Measurements from ENCODE around the gene LCN12. TPM values are rescaled to one million over a fixed set of nuclear protein-coding genes. Genes with fewer than 3 reads are reported as not detected.
A peak's percentile ranks its signal among the peaks of the same experiment; 100 is the strongest.

The LCN12 gene
- total and polyA plus RNA-seq, 7 donors: 0.06 to 1.5 (median 0.27) TPM; not detected in 1

DNA sequence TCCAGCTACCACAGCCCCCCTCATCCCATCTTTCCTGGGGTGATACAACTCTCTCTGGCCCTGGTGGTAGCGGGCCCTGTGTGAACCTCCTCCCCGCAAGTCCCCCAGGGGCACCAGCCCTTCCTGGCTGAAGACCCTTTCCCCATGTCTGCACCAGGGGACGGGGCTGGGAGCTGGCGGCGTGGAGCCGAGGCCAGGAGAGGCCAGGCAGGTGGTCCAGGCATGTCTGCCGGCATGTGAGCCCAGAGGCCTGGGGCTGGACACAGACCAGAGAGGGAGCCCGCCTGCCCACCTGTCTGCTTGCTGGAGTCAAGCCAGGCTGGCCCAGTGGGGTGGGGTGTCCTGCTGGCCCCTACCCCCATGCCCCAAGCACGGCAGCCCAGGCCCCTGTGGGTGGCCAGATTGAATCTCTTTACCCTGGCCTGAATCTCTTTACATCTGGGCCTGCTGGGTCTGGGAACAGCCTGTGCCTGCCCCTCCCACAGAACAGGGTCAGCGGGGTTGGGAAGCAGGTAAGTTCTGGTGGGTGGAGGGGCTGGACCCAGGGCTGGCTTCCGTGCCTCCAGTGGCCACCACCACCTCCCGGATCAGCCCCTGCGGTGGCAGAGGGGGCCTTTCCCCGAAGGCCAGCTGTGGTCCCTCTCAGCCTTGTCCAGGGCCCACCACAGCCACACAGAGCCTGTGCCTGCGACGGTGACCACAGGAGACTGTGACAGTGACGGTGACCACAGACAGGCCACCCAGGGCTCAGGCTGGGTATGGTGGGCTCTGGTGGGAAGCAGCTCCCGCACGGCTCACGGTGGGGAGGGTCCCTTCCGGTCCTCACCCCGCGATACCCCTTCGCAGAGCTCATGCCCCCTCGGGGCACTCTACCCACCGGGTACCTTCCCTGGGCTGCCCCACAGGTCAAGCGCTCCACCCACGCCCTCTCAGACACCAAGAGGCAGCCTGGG is 7.1 kb downstream of the LCN12 start:
- Histone ChIP-seq H3K36me3 (ENCODE audit: insufficient read depth in 1 of 2, low read depth in 1 of 2) (no peaks in the 10 kb centered on the region), H3K27ac (no peak overlapping the region), H3K27me3 (ENCODE audit: insufficient read depth in 3 of 3, low read length in 2 of 3) (peaks cover 0 to 5% (median 0%) of the 10 kb centered on the region in 3 donors), H3K9me3 (no peaks in the 10 kb centered on the region), H3K4me1 (no peaks in the 10 kb centered on the region), H3K4me3 (no peak overlapping the region)
- intact Hi-C loops (cut with DNase I): no loop called here
- 84 to 89% (median 84%) methylated on average over 28 of the region's 28 CpGs for WGBS, 3 donors
- DNase-seq (no peak), ATAC-seq (no peak)
- TF ChIP-seq CTCF (IDR thresholded peaks at IDR 0.05): no peak

- no peaks in the 10 kb centered on the region for H3K4me1 ChIP-seq
- no peaks in the 10 kb centered on the region for H3K36me3 ChIP-seq (ENCODE audit: insufficient read depth in 1 of 2, low read depth in 1 of 2)
- DNase-seq (no peak), ATAC-seq (no peak)
- no peak overlapping the region for H3K27ac ChIP-seq
- TF ChIP-seq CTCF (IDR thresholded peaks at IDR 0.05): no peak
- 76 to 84% (median 80%) methylated on average over 19 of the region's 19 CpGs for WGBS, 3 donors
- H3K27me3 ChIP-seq (ENCODE audit: insufficient read depth in 3 of 3, low read length in 2 of 3): peaks cover 0 to 5% (median 0%) of the 10 kb centered on the region in 3 donors
- no peak overlapping the region for H3K4me3 ChIP-seq
- intact Hi-C loops (cut with DNase I): no loop called here
- no peaks in the 10 kb centered on the region for H3K9me3 ChIP-seq
Measured at GRCh38 chr9:136960212-136960937, 8.3 kb downstream of the LCN12 start.

DNA sequence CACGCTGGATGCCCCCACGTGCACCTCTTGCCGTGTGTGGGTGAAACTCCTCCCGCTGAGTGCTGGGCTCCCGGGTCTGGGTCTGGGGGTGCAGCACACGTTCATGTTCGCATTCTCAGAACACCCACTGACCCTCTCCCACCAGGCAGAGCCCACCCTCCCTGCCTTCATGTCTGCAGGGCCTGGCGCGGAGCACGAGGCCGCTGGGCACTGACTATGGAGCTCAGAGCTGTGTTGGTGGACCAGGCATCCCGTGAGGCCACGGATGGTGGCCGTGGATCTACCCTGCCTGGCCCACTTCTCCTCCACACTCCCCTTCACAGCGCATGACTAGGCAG is 8.8 kb downstream of the LCN12 start:
- ATAC-seq (peak in 1 of 4 donors; percentile 9), DNase-seq (no peak)
- no peak for TF ChIP-seq CTCF (IDR thresholded peaks at IDR 0.05)
- 72 to 85% (median 73%) methylated on average over 13 to 15 of the region's 15 CpGs for WGBS, 3 donors
- Histone ChIP-seq H3K27me3 (ENCODE audit: insufficient read depth in 3 of 3, low read length in 2 of 3) (peaks cover 0 to 5% (median 2%) of the 10 kb centered on the region in 3 donors), H3K4me3 (no peak overlapping the region), H3K4me1 (no peaks in the 10 kb centered on the region), H3K27ac (no peak overlapping the region), H3K36me3 (ENCODE audit: insufficient read depth in 1 of 2, low read depth in 1 of 2) (no peaks in the 10 kb centered on the region), H3K9me3 (no peaks in the 10 kb centered on the region)
- intact Hi-C loops (cut with DNase I): no loop called here

- 42 to 60% (median 52%) methylated on average over 20 to 23 of the region's 23 CpGs for WGBS, 3 donors
- Histone ChIP-seq H3K27ac (no peak overlapping the region), H3K4me3 (no peak overlapping the region), H3K27me3 (ENCODE audit: insufficient read depth in 3 of 3, low read length in 2 of 3) (peaks cover 0 to 5% (median 4%) of the 10 kb centered on the region in 3 donors), H3K36me3 (ENCODE audit: insufficient read depth in 1 of 2, low read depth in 1 of 2) (no peaks in the 10 kb centered on the region), H3K4me1 (no peaks in the 10 kb centered on the region), H3K9me3 (no peaks in the 10 kb centered on the region)
- DNase-seq (no peak), ATAC-seq (peak in 3 of 4 donors; percentile 40 to 56 (median 46))
- no peak for TF ChIP-seq CTCF (IDR thresholded peaks at IDR 0.05)
- intact Hi-C loops (cut with DNase I): no loop called here
Measured at GRCh38 chr9:136961279-136962065, 9.4 kb downstream of the LCN12 start.
